Choroid plexus epithelial cell (primary cell): Measurements from ENCODE around the gene MAN2A1.

Source experiments
- DNase-seq: peaks from one replicate; pipeline ENCODE4 v3.0.0-alpha.2; 2010; ENCODE audit warnings: low read depth
- H3K4me3 ChIP-seq: 2 replicates; pipeline ENCODE4 v1.5.1; 2011; ENCODE audit warnings: low read depth, mild to moderate bottlenecking, control low read depth, low read length, moderate library complexity
- CTCF ChIP-seq: conservative IDR thresholded peaks from 2 replicates; pipeline ENCODE4 v1.5.1; 2011; ENCODE audit warnings: low read depth, mild to moderate bottlenecking, control low read depth, inconsistent platforms, low read length, moderate library complexity

MAN2A1 gene

GRCh38 chr5:109678447-109678846 is 11.3 kb upstream of the MAN2A1 start:
- TF ChIP-seq CTCF: no peak
- DNase-seq: no peak
- H3K4me3 ChIP-seq: no peak overlapping the region

GRCh38 chr5:109681763-109682162 is 8.0 kb upstream of the MAN2A1 start:
- DNase-seq: no peak
- no peak overlapping the region for H3K4me3 ChIP-seq
- no peak for TF ChIP-seq CTCF

- H3K4me3 ChIP-seq: no peak overlapping the region
- DNase-seq: peak; percentile 48
- no peak for TF ChIP-seq CTCF
Measured at GRCh38 chr5:109682383-109682782, 7.3 kb upstream of the MAN2A1 start.

- no peak for DNase-seq
- H3K4me3 ChIP-seq: no peak overlapping the region
- TF ChIP-seq CTCF: no peak
Measured at GRCh38 chr5:109685916-109686315, 3.8 kb upstream of the MAN2A1 start.

- DNase-seq: peak; percentile 50
- H3K4me3 ChIP-seq: no peak overlapping the region
- TF ChIP-seq CTCF: peak; percentile 52
Measured at GRCh38 chr5:109688630-109688969, 1.1 kb upstream of the MAN2A1 start.

DNA sequence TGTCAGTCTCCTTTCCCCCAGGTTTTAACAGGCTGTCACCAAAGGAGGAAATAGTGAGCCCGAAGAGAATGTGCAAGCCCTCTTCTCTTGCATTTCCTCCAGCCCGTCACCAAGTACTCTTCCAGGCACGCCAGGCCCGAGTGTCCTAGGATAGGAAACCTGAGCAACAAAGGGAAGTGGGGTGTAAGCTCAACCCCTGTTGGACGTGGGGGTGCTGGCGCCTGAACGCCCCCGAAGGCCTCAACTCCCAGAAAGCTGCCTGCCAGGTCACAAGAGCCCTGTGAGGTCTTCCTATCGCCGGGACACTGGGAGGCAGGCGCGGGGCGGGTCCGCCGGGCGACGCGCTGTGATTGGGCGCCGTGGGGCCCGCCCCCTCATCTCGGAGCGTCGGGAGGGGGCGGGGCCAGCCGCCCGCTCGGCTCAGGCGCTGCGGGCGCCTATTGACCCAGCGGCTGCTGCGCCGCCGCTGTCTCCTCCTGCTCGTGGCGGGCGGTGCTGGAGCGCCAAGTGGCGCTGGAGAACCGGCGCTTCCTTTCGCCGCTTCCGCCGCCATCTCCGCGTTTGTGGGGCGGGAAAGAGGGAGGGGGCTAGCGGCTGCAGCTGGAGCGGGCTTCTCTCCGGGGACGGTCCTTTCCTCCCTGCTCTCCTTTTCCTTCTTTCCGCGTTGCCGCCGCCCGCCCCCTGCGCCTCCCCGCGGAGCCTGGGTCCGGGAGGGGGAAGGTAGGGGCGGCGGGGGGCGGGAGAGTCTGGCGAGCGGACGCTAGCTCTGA is 572 bp upstream of the MAN2A1 start:
- TF ChIP-seq CTCF: peak; percentile 18
- peak; percentile 92 for DNase-seq
- peak overlapping the region; percentile 89 for H3K4me3 ChIP-seq
